Hepatocyte (in vitro differentiated cells): ENCODE data around the gene DNTT. TPM values are rescaled to one million over a fixed set of nuclear protein-coding genes. Genes with fewer than 3 reads are reported as not detected.

Experiments used
- DNase-seq: peaks from one replicate; pipeline ENCODE4 v3.0.0-alpha.2; 2016; ENCODE audit warnings: low spot score
- H2AFZ ChIP-seq: fragments of 200-600 bp; sonication (generic); 2 replicates; pipeline ENCODE4 v1.6.0; 2016; ENCODE audit warnings: antibody characterized with exemption, mild to moderate bottlenecking
- H3K27ac ChIP-seq: fragments of 200-600 bp; sonication (generic); 2 replicates; pipeline ENCODE4 v1.5.1; 2016; ENCODE audit warnings: mild to moderate bottlenecking
- H3K27me3 ChIP-seq: fragments of 200-600 bp; sonication (generic); 2 replicates; pipeline ENCODE4 v1.6.1; 2016
- H3K36me3 ChIP-seq: fragments of 200-600 bp; sonication (generic); replicated peaks from 2 replicates; pipeline ENCODE4 v1.5.1; 2016; ENCODE audit warnings: low read depth; ENCODE audit not compliant: insufficient read depth
- H3K4me1 ChIP-seq: fragments of 200-600 bp; sonication (generic); 2 replicates; pipeline ENCODE4 v1.5.1; 2016; ENCODE audit warnings: mild to moderate bottlenecking, moderate library complexity; ENCODE audit not compliant: insufficient read depth
- H3K4me2 ChIP-seq: fragments of 200-600 bp; sonication (generic); 2 replicates; pipeline ENCODE4 v1.6.0; 2016
- H3K4me3 ChIP-seq: fragments of 200-600 bp; sonication (generic); 2 replicates; pipeline ENCODE4 v1.5.1; 2016; ENCODE audit warnings: mild to moderate bottlenecking
- H3K79me2 ChIP-seq: fragments of 200-600 bp; sonication (generic); 2 replicates; pipeline ENCODE4 v1.6.0; 2017; ENCODE audit warnings: mild to moderate bottlenecking
- H3K9me2 ChIP-seq: fragments of 200-600 bp; sonication (generic); replicated peaks from 2 replicates; pipeline ENCODE4 v1.6.0; 2017; ENCODE audit warnings: mild to moderate bottlenecking; ENCODE audit not compliant: insufficient read depth
- H3K9me3 ChIP-seq: fragments of 200-600 bp; sonication (generic); 2 replicates; pipeline ENCODE4 v1.5.1; 2016; ENCODE audit warnings: low read depth, mild to moderate bottlenecking
- H4K20me1 ChIP-seq: fragments of 200-600 bp; sonication (generic); 2 replicates; pipeline ENCODE4 v1.6.0; 2016; ENCODE audit warnings: mild to moderate bottlenecking; ENCODE audit not compliant: insufficient read depth, poor library complexity, severe bottlenecking
- EZH2 ChIP-seq: fragments of 200-600 bp; sonication (generic); IDR thresholded peaks from 2 replicates; pipeline ENCODE4 v1.6.1; 2016; ENCODE audit warnings: antibody characterized with exemption, mild to moderate bottlenecking, borderline replicate concordance
- EZH2phosphoT487 ChIP-seq: fragments of 200-600 bp; sonication (generic); IDR thresholded peaks from one replicate; pipeline ENCODE4 v1.6.1; 2018; ENCODE audit warnings: antibody characterized with exemption, mild to moderate bottlenecking, low read depth, moderate library complexity; ENCODE audit not compliant: unreplicated experiment, severe bottlenecking
- WGBS: methylation state at CpG from one replicate; pipeline ENCODE4 v1.1.6; 2016; ENCODE audit warnings: low lambda C conversion rate; ENCODE audit errors: missing lambda C conversion rate; 5-methylcytosine and 5-hydroxymethylcytosine counted together
- polyA plus RNA-seq: library from polyadenylated mRNA; unstranded; fragments of >200 nt; fragmentation: Nextera tagmentation; extraction: Ambion mirVana; gene quantifications from 2 replicates; pipeline ENCODE4 v1.2.1, GENCODE V29; 2016
- total RNA-seq: library from RNA; depleted of rRNA; stranded (reverse); fragments of >200 nt; gene quantifications from 2 replicates; pipeline ENCODE4 v1.2.3, GENCODE V29; 2014
- TF ChIP-seq, protein P1 (sequence below): fragments of 200-600 bp; sonication (generic); IDR thresholded peaks from 2 replicates; pipeline ENCODE4 v1.5.1; 2016; ENCODE audit warnings: antibody characterized with exemption, mild to moderate bottlenecking; ENCODE audit not compliant: poor library complexity

The DNTT gene
- total and polyA plus RNA-seq, 2 experiments from 2014 or later: 0.10 TPM; not detected in 1

DNA sequence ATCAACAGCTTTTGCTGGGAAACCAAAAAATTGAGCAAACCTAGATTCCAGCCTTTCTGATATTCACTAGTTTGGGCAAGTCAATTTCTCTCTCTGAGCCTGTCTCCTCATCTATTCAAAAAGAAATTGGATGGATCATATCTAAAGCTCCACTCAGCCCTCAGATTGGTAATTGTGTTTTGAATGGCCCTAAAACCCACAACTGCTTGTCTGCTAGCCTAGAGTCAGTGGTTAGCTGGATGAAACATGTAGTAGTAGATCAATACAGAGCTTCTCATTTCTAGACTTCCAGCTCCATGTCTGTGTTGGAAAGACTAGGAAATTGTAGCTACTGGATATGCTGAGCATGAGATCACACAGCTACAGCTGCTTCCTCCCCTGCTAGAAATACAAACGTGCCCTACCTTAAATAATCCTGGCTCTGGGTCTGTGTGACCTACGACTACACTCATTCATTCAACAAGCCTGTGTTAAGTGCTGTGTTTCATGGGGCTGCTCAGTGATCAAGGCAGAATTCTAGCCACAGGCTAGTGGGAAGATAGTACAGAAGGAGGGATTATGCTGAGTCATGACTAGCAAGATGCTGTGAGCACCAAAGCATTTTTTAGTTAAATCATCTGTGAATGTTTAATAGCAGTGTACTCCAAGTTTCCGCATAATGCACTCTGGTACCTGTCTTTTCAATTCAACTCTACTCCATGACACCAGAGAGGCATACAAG is 15.7 kb downstream of the DNTT start:
- TF ChIP-seq, protein P1, sequence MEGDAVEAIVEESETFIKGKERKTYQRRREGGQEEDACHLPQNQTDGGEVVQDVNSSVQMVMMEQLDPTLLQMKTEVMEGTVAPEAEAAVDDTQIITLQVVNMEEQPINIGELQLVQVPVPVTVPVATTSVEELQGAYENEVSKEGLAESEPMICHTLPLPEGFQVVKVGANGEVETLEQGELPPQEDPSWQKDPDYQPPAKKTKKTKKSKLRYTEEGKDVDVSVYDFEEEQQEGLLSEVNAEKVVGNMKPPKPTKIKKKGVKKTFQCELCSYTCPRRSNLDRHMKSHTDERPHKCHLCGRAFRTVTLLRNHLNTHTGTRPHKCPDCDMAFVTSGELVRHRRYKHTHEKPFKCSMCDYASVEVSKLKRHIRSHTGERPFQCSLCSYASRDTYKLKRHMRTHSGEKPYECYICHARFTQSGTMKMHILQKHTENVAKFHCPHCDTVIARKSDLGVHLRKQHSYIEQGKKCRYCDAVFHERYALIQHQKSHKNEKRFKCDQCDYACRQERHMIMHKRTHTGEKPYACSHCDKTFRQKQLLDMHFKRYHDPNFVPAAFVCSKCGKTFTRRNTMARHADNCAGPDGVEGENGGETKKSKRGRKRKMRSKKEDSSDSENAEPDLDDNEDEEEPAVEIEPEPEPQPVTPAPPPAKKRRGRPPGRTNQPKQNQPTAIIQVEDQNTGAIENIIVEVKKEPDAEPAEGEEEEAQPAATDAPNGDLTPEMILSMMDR: no peak
- no peak for TF ChIP-seq EZH2phosphoT487
- no peak for TF ChIP-seq EZH2
- Histone ChIP-seq H3K79me2 (no peaks in the 10 kb centered on the region), H4K20me1 (no peaks in the 10 kb centered on the region), H3K9me2 (no peaks in the 10 kb centered on the region), H3K4me3 (no peak overlapping the region), H2AFZ (no peak overlapping the region), H3K27ac (no peak overlapping the region), H3K4me2 (no peak overlapping the region), H3K27me3 (no peaks in the 10 kb centered on the region), H3K4me1 (no peaks in the 10 kb centered on the region), H3K36me3 (no peaks in the 10 kb centered on the region), H3K9me3 (no peaks in the 10 kb centered on the region)
- no peak for DNase-seq
- WGBS: 47% methylated on average over 3 of the region's 3 CpGs

DNA sequence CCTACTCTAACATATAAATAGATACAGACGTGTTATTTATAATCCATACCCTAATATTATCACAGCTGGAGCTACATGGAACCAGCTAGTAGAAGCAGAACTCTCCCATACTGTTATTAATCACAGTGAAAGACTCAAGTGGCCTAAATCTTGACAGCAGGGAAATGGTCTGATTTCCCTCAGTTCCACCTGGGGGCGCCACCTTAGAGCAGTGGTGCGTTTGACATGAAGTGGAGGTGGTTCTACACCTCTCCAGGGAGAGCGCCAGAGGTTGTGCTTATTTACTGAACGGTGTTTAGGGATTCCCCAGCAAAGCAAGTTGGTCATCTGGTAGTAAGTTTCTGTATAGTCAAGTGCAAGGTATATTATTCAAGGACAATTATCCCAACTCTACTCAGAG is 17.6 kb downstream of the DNTT start:
- no peaks in the 10 kb centered on the region for H3K79me2 ChIP-seq
- no peaks in the 10 kb centered on the region for H3K9me2 ChIP-seq
- no peaks in the 10 kb centered on the region for H4K20me1 ChIP-seq
- 66% methylated on average over 5 of the region's 5 CpGs for WGBS
- no peaks in the 10 kb centered on the region for H3K27me3 ChIP-seq
- no peaks in the 10 kb centered on the region for H3K9me3 ChIP-seq
- TF ChIP-seq EZH2 (no peak), EZH2phosphoT487 (no peak)
- TF ChIP-seq, protein P1: no peak
- H3K4me2 ChIP-seq: no peak overlapping the region
- no peak for DNase-seq
- H3K27ac ChIP-seq: no peak overlapping the region
- H3K4me1 ChIP-seq: no peaks in the 10 kb centered on the region
- no peaks in the 10 kb centered on the region for H3K36me3 ChIP-seq
- no peak overlapping the region for H3K4me3 ChIP-seq
- H2AFZ ChIP-seq: no peak overlapping the region

DNA sequence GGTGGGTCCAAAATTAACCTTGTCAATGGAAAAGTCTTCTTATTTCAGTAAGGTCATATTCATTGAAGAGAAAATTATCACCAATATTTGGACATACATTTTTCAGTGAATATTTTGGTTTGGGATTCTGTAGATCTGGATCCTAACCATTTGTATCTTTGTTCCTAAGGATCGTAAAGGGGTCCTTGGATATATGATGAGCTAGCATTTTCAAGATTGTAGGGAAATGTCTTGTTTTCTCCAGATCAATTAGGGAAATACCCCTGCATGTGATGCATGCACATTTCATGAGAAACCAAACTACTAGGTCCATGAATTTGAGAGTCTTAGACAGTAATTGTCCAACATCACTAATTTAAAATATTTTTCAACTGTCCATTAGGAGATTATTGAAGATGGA is 18.0 kb downstream of the DNTT start:
- Histone ChIP-seq H3K4me1 (no peaks in the 10 kb centered on the region), H3K4me3 (no peak overlapping the region), H2AFZ (no peak overlapping the region), H3K79me2 (no peaks in the 10 kb centered on the region), H4K20me1 (no peaks in the 10 kb centered on the region), H3K9me2 (no peaks in the 10 kb centered on the region), H3K27ac (no peak overlapping the region), H3K27me3 (no peaks in the 10 kb centered on the region), H3K4me2 (no peak overlapping the region), H3K36me3 (no peaks in the 10 kb centered on the region), H3K9me3 (no peaks in the 10 kb centered on the region)
- 93% methylated on average over 1 of the region's 1 CpG for WGBS
- TF ChIP-seq, protein P1: no peak
- TF ChIP-seq EZH2phosphoT487 (no peak), EZH2 (no peak)
- DNase-seq: no peak
